Thoracic aorta (tissue), 2 donors: ENCODE results near the gene ECE2. TPM values are rescaled to one million over a fixed set of nuclear protein-coding genes. Genes with fewer than 3 reads are reported as not detected.

ENCODE experiments used
- ATAC-seq: fragments of 150-250 bp; one replicate; pipeline ENCODE4 v1.8.0; 2017; ENCODE audit warnings: low read depth; ENCODE audit not compliant: insufficient number of reproducible peaks, low FRiP score
- DNase-seq: peaks from one replicate; pipeline ENCODE4 v3.0.0-alpha.2; 2020; ENCODE audit warnings: low spot score
- H3K27ac ChIP-seq, 2 donors: fragments of 200-600 bp; sonication (generic); 1 replicate in 1 of 2; 2 replicates in 1 of 2; pipeline ENCODE4 v1.5.1; 2016; ENCODE audit warnings: mild to moderate bottlenecking in 2 of 2, moderate library complexity in 2 of 2
- H3K27me3 ChIP-seq: fragments of 200-600 bp; sonication (generic); replicated peaks from 2 replicates; pipeline ENCODE4 v1.6.0; 2016; ENCODE audit warnings: mild to moderate bottlenecking; ENCODE audit not compliant: insufficient read depth
- H3K36me3 ChIP-seq: fragments of 200-600 bp; sonication (generic); one replicate; pipeline ENCODE4 v1.5.1; 2016
- H3K4me1 ChIP-seq, 2 donors: fragments of 200-600 bp; sonication (generic); 1 replicate in 1 of 2; 2 replicates in 1 of 2; pipeline versions ENCODE4 v1.5.1 to v1.6.0; 2016; ENCODE audit warnings: low read depth in 2 of 2, mild to moderate bottlenecking in 1 of 2; ENCODE audit not compliant: control insufficient read depth in 1 of 2
- H3K4me3 ChIP-seq: fragments of 200-600 bp; sonication (generic); 2 replicates; pipeline ENCODE4 v1.5.1; 2016; ENCODE audit warnings: mild to moderate bottlenecking
- H3K9me3 ChIP-seq: fragments of 200-600 bp; sonication (generic); 2 replicates; pipeline ENCODE4 v1.5.1; 2016
- total RNA-seq, 2 donors: library from RNA; depleted of rRNA; stranded (reverse); fragments of >200 nt; gene quantifications; one replicate each; pipeline versions ENCODE4 v1.1.0 to v1.2.3, GENCODE V29; 2016
- TF ChIP-seq, protein P1 (sequence below): fragments of 200-600 bp; sonication (generic); IDR thresholded peaks from one replicate; pipeline ENCODE4 v1.5.1; 2019; ENCODE audit warnings: antibody characterized with exemption

The ECE2 gene
- total RNA-seq, 2 donors from 2014 or later, result not detected

- no peak for ATAC-seq
- no peaks in the 10 kb centered on the region for H3K4me1 ChIP-seq
- DNase-seq, result no peak
- no peaks in the 10 kb centered on the region for H3K27me3 ChIP-seq
- TF ChIP-seq, protein P1, sequence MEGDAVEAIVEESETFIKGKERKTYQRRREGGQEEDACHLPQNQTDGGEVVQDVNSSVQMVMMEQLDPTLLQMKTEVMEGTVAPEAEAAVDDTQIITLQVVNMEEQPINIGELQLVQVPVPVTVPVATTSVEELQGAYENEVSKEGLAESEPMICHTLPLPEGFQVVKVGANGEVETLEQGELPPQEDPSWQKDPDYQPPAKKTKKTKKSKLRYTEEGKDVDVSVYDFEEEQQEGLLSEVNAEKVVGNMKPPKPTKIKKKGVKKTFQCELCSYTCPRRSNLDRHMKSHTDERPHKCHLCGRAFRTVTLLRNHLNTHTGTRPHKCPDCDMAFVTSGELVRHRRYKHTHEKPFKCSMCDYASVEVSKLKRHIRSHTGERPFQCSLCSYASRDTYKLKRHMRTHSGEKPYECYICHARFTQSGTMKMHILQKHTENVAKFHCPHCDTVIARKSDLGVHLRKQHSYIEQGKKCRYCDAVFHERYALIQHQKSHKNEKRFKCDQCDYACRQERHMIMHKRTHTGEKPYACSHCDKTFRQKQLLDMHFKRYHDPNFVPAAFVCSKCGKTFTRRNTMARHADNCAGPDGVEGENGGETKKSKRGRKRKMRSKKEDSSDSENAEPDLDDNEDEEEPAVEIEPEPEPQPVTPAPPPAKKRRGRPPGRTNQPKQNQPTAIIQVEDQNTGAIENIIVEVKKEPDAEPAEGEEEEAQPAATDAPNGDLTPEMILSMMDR, result no peak
- H3K36me3 ChIP-seq, result peaks cover 33% of the 10 kb centered on the region
- no peaks in the 10 kb centered on the region for H3K9me3 ChIP-seq
- H3K4me3 ChIP-seq, result no peak overlapping the region
- no peak overlapping the region for H3K27ac ChIP-seq
Observed at GRCh38 chr3:184241141-184241446, 34.7 kb upstream of the ECE2 start.

- ATAC-seq (no peak), DNase-seq (no peak)
- Histone ChIP-seq H3K4me3 (no peak overlapping the region), H3K4me1 (no peaks in the 10 kb centered on the region), H3K27me3 (no peaks in the 10 kb centered on the region), H3K27ac (no peak overlapping the region), H3K9me3 (no peaks in the 10 kb centered on the region), H3K36me3 (peaks cover 33% of the 10 kb centered on the region)
- TF ChIP-seq, protein P1, result no peak
Observed at GRCh38 chr3:184241447-184242296, 34.1 kb upstream of the ECE2 start.

DNA sequence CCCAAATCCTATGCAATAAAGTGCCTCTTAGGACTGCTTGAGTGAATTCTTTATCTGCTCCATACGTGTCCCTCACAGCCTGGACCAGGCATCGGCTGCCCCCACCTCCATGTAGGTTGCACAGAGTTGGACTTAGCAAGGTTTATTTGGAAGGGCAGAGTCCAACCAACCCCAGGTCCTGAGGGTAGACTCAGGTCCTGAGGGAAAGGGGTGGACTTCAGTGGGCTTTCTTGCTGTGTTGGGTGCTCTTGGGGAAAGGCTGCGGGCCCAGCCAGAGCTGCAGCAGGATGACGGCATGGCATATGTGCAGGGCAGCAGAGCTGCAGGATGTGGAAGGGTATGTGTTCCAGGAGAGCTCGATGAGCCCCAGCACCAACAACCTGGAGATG lies 33.5 kb upstream of the ECE2 start:
- no peak for DNase-seq
- Histone ChIP-seq H3K27ac (no peak overlapping the region), H3K4me1 (no peaks in the 10 kb centered on the region), H3K36me3 (peaks cover 33% of the 10 kb centered on the region), H3K27me3 (no peaks in the 10 kb centered on the region), H3K4me3 (no peak overlapping the region), H3K9me3 (no peaks in the 10 kb centered on the region)
- TF ChIP-seq, protein P1, result no peak
- no peak for ATAC-seq

- peak; percentile 66 for ATAC-seq
- H3K27ac ChIP-seq, result peak within 1 kb of the TSS; percentile 75 to 83
- peaks cover 17% of the 10 kb centered on the region for H3K36me3 ChIP-seq
- peak; percentile 30 for DNase-seq
- H3K27me3 ChIP-seq, result no peaks in the 10 kb centered on the region
- no peaks in the 10 kb centered on the region for H3K9me3 ChIP-seq
- H3K4me3 ChIP-seq, result peak within 1 kb of the TSS; percentile 82
- peaks cover 3 to 11% of the 10 kb centered on the region in 2 donors for H3K4me1 ChIP-seq
- TF ChIP-seq, protein P1, result no peak
Observed at GRCh38 chr3:184248454-184249411, 27.1 kb upstream of the ECE2 start, which contains the start of gene ALG3. ALG3 (minus strand) TSS chr3:184248962; CDS start chr3:184248940, 22 bp downstream.
